Suprapubic skin (tissue), 4 donors: ENCODE data around the gene XCR1.

ENCODE experiments used
- EP300 ChIP-seq: sonication (generic); formaldehyde crosslinking; IDR thresholded peaks from one replicate; pipeline ENCODE4 v1.6.1; 2017; ENCODE audit warnings: antibody characterized with exemption
- POLR2A ChIP-seq, 2 donors: fragments of 450-650 bp; IDR thresholded peaks; one replicate each; pipeline ENCODE4 v1.6.1; 2017; ENCODE audit warnings: antibody characterized with exemption in 2 of 2, mild to moderate bottlenecking in 2 of 2, moderate library complexity in 2 of 2
- POLR2AphosphoS5 ChIP-seq, 3 donors: sonication (generic); formaldehyde crosslinking; IDR thresholded peaks; one replicate each; pipeline ENCODE4 v1.6.1; 2017; ENCODE audit warnings: antibody characterized with exemption in 3 of 3

DNA sequence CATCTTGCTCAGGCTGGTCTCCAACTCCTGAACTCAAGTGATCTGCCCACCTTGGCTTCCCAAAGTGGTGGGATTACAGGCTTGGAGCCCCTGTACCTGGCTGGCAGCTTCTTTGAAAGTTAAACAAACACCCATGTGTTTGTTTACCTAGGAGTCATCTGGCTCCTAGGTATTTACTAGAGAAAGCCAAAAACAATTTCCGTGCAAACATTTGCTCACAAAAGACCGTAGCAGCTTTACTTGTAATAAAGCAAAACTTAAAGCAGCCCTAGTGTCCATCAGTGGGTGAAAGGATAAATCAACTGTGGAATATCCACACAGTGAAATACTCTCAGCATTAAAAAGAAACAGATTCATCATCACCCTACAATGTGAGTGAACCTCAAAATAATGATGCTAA lies 29.4 kb upstream of the XCR1 start:
- no peak for TF ChIP-seq POLR2A (IDR thresholded peaks at IDR 0.05)
- TF ChIP-seq EP300: no peak
- TF ChIP-seq POLR2AphosphoS5 (IDR thresholded peaks at IDR 0.05): no peak
